Adipocyte (in vitro differentiated cells): ENCODE results near the gene BUB1B.

ENCODE experiments used
- DNase-seq: peaks from one replicate; pipeline ENCODE4 v3.0.0-alpha.2; 2015; ENCODE audit warnings: low read depth
- H3K27me3 ChIP-seq: replicated peaks from 2 replicates; pipeline ENCODE4 v1.7.0; 2013; ENCODE audit warnings: mild to moderate bottlenecking, low read length, moderate library complexity; ENCODE audit not compliant: control insufficient read depth, insufficient read depth
- H3K36me3 ChIP-seq: 2 replicates; pipeline ENCODE4 v1.7.0; 2013; ENCODE audit warnings: low read length, mild to moderate bottlenecking, moderate library complexity; ENCODE audit not compliant: control insufficient read depth, insufficient read depth, severe bottlenecking
- H3K4me1 ChIP-seq: 2 replicates; pipeline ENCODE4 v1.7.0; 2013; ENCODE audit warnings: mild to moderate bottlenecking, low read length, moderate library complexity; ENCODE audit not compliant: control insufficient read depth, insufficient read depth
- H3K4me3 ChIP-seq: 2 replicates; pipeline ENCODE4 v1.7.0; 2013; ENCODE audit warnings: mild to moderate bottlenecking, low read length, moderate library complexity
- H3K9ac ChIP-seq: 2 replicates; pipeline ENCODE4 v1.7.0; 2013; ENCODE audit warnings: mild to moderate bottlenecking, low read length, moderate library complexity
- H3K9me3 ChIP-seq: 2 replicates; pipeline ENCODE4 v1.7.0; 2013; ENCODE audit warnings: mild to moderate bottlenecking, low read length, moderate library complexity; ENCODE audit not compliant: control insufficient read depth

BUB1B gene

GRCh38 chr15:40259021-40259420 lies 98.2 kb downstream of the BUB1B start:
- DNase-seq: no peak
- Histone ChIP-seq H3K9me3 (no peaks in the 10 kb centered on the region), H3K36me3 (no peaks in the 10 kb centered on the region), H3K9ac (no peak overlapping the region), H3K4me1 (peaks cover 10% of the 10 kb centered on the region), H3K4me3 (no peak overlapping the region), H3K27me3 (peaks cover 34% of the 10 kb centered on the region)

GRCh38 chr15:40263024-40263754 lies 102.3 kb downstream of the BUB1B start:
- peak; percentile 81 for DNase-seq
- Histone ChIP-seq H3K4me3 (peak overlapping the region; percentile 28), H3K9me3 (no peaks in the 10 kb centered on the region), H3K9ac (peak overlapping the region; percentile 17), H3K36me3 (no peaks in the 10 kb centered on the region), H3K27me3 (peaks cover 7% of the 10 kb centered on the region), H3K4me1 (peaks cover 23% of the 10 kb centered on the region)

- H3K27me3 ChIP-seq: no peaks in the 10 kb centered on the region
- H3K9me3 ChIP-seq: no peaks in the 10 kb centered on the region
- H3K36me3 ChIP-seq: no peaks in the 10 kb centered on the region
- H3K4me1 ChIP-seq: peaks cover 23% of the 10 kb centered on the region
- DNase-seq: no peak
- H3K9ac ChIP-seq: no peak overlapping the region
- H3K4me3 ChIP-seq: no peak overlapping the region
Observed at GRCh38 chr15:40264321-40265153, 103.7 kb downstream of the BUB1B start.

- no peak for DNase-seq
- no peak overlapping the region for H3K4me3 ChIP-seq
- no peaks in the 10 kb centered on the region for H3K9me3 ChIP-seq
- H3K9ac ChIP-seq: no peak overlapping the region
- H3K36me3 ChIP-seq: no peaks in the 10 kb centered on the region
- H3K4me1 ChIP-seq: peaks cover 23% of the 10 kb centered on the region
- H3K27me3 ChIP-seq: no peaks in the 10 kb centered on the region
Observed at GRCh38 chr15:40265355-40265754, 104.5 kb downstream of the BUB1B start.

GRCh38 chr15:40265875-40266274 lies 105.0 kb downstream of the BUB1B start:
- no peaks in the 10 kb centered on the region for H3K9me3 ChIP-seq

GRCh38 chr15:40266828-40267304 lies 106.0 kb downstream of the BUB1B start:
- DNase-seq: peak; percentile 94

More at GRCh38 chr15:40265875-40266274, 105.0 kb downstream of the BUB1B start:
- peaks cover 23% of the 10 kb centered on the region for H3K4me1 ChIP-seq
- no peaks in the 10 kb centered on the region for H3K36me3 ChIP-seq
- no peaks in the 10 kb centered on the region for H3K27me3 ChIP-seq
- H3K4me3 ChIP-seq: no peak overlapping the region
- peak overlapping the region; percentile 47 for H3K9ac ChIP-seq
- DNase-seq: no peak

GRCh38 chr15:40267670-40268069 lies 106.8 kb downstream of the BUB1B start:
- Histone ChIP-seq H3K4me3 (no peak overlapping the region), H3K27me3 (no peaks in the 10 kb centered on the region), H3K4me1 (peaks cover 23% of the 10 kb centered on the region), H3K9ac (no peak overlapping the region), H3K36me3 (no peaks in the 10 kb centered on the region), H3K9me3 (no peaks in the 10 kb centered on the region)
- DNase-seq: no peak

More at GRCh38 chr15:40266828-40267304, 106.0 kb downstream of the BUB1B start:
- H3K4me1 ChIP-seq: peaks cover 23% of the 10 kb centered on the region
- peak overlapping the region; percentile 47 for H3K9ac ChIP-seq
- H3K4me3 ChIP-seq: no peak overlapping the region
- H3K27me3 ChIP-seq: no peaks in the 10 kb centered on the region
- H3K9me3 ChIP-seq: no peaks in the 10 kb centered on the region
- no peaks in the 10 kb centered on the region for H3K36me3 ChIP-seq

GRCh38 chr15:40269604-40270003 lies 108.7 kb downstream of the BUB1B start:
- no peaks in the 10 kb centered on the region for H3K27me3 ChIP-seq
- DNase-seq: no peak
- no peak overlapping the region for H3K9ac ChIP-seq
- no peak overlapping the region for H3K4me3 ChIP-seq
- no peaks in the 10 kb centered on the region for H3K9me3 ChIP-seq
- no peaks in the 10 kb centered on the region for H3K36me3 ChIP-seq
- H3K4me1 ChIP-seq: peaks cover 13% of the 10 kb centered on the region

- H3K4me3 ChIP-seq: no peak overlapping the region
Observed at GRCh38 chr15:40270246-40270995, 109.6 kb downstream of the BUB1B start.

More at GRCh38 chr15:40270246-40270995, 109.6 kb downstream of the BUB1B start:
- H3K36me3 ChIP-seq: no peaks in the 10 kb centered on the region
- no peak overlapping the region for H3K9ac ChIP-seq
- H3K4me1 ChIP-seq: peaks cover 13% of the 10 kb centered on the region
- DNase-seq: no peak
- H3K27me3 ChIP-seq: no peaks in the 10 kb centered on the region
- no peaks in the 10 kb centered on the region for H3K9me3 ChIP-seq
